Liver (tissue), 9 donors: Measurements from ENCODE around the gene LDLRAD1. TPM values are rescaled to one million over a fixed set of nuclear protein-coding genes. Genes with fewer than 3 reads are reported as not detected.

Experiments used
- DNase-seq: peaks from one replicate; pipeline ENCODE4 v3.0.0-alpha.2; 2017; ENCODE audit warnings: low spot score
- H3K27ac ChIP-seq, 2 donors: one replicate each; pipeline ENCODE4 v1.7.0; 2013; ENCODE audit warnings: inconsistent platforms in 2 of 2, low read length in 2 of 2, control low read depth in 1 of 2, low read depth in 1 of 2, mild to moderate bottlenecking in 1 of 2
- H3K27me3 ChIP-seq, 4 donors: one replicate each; pipeline versions ENCODE4 v1.6.1 to v1.7.0; 2013; ENCODE audit warnings: low read length in 3 of 4, inconsistent platforms in 1 of 4, mild to moderate bottlenecking in 1 of 4, moderate library complexity in 1 of 4; ENCODE audit not compliant: control insufficient read depth in 4 of 4, insufficient read depth in 4 of 4
- H3K36me3 ChIP-seq, 4 donors: one replicate each; pipeline versions ENCODE4 v1.6.1 to v1.7.0; 2013; ENCODE audit warnings: low read length in 3 of 4, mild to moderate bottlenecking in 3 of 4, low read depth in 1 of 4, moderate library complexity in 1 of 4; ENCODE audit not compliant: control insufficient read depth in 4 of 4, insufficient read depth in 3 of 4
- H3K4me1 ChIP-seq, 4 donors: one replicate each; pipeline versions ENCODE4 v1.6.1 to v1.7.0; 2013; ENCODE audit warnings: low read length in 3 of 4, mild to moderate bottlenecking in 3 of 4, moderate library complexity in 1 of 4; ENCODE audit not compliant: control insufficient read depth in 4 of 4, insufficient read depth in 4 of 4
- H3K4me3 ChIP-seq, 3 donors: one replicate each; pipeline versions ENCODE4 v1.6.1 to v1.7.0; 2013; ENCODE audit warnings: low read length in 3 of 3, control low read depth in 1 of 3, low read depth in 1 of 3, mild to moderate bottlenecking in 1 of 3
- H3K9ac ChIP-seq, 2 donors: one replicate each; pipeline ENCODE4 v1.7.0; 2013; ENCODE audit warnings: low read length in 2 of 2, mild to moderate bottlenecking in 2 of 2, moderate library complexity in 2 of 2, control low read depth in 1 of 2, low read depth in 1 of 2
- H3K9me3 ChIP-seq, 4 donors: one replicate each; pipeline versions ENCODE4 v1.6.1 to v1.7.0; 2013; ENCODE audit warnings: low read length in 3 of 4; ENCODE audit not compliant: control insufficient read depth in 4 of 4
- EGR1 ChIP-seq, 2 donors: IDR thresholded peaks; 2 replicates each; pipeline ENCODE4 v1.6.1; 2016 to 2018; ENCODE audit warnings: antibody characterized with exemption in 2 of 2, low read depth in 2 of 2
- FOXA1 ChIP-seq: IDR thresholded peaks from 2 replicates; pipeline ENCODE4 v1.6.1; 2016; ENCODE audit warnings: antibody characterized with exemption
- FOXA2 ChIP-seq: IDR thresholded peaks from 2 replicates; pipeline ENCODE4 v1.6.1; 2016; ENCODE audit warnings: antibody characterized with exemption
- GABPA ChIP-seq, 2 donors: IDR thresholded peaks in 1 of 2; conservative IDR thresholded peaks in 1 of 2; 2 replicates each; pipeline ENCODE4 v1.6.1; 2016; ENCODE audit warnings: antibody characterized with exemption in 2 of 2, mild to moderate bottlenecking in 1 of 2, moderate library complexity in 1 of 2
- HNF4A ChIP-seq, 2 donors: conservative IDR thresholded peaks; 2 replicates each; pipeline ENCODE4 v1.6.1; 2016; ENCODE audit warnings: antibody characterized with exemption in 2 of 2, mild to moderate bottlenecking in 2 of 2
- HNF4G ChIP-seq: IDR thresholded peaks from 2 replicates; pipeline ENCODE4 v1.6.1; 2016; ENCODE audit warnings: antibody characterized with exemption
- JUND ChIP-seq, 2 donors: IDR thresholded peaks; 2 replicates each; pipeline ENCODE4 v1.6.1; 2016; ENCODE audit warnings: antibody characterized with exemption in 2 of 2
- NR2F2 ChIP-seq: IDR thresholded peaks from 2 replicates; pipeline ENCODE4 v1.6.1; 2016; ENCODE audit warnings: antibody characterized with exemption
- RAD21 ChIP-seq, 2 donors: IDR thresholded peaks; 2 replicates each; pipeline ENCODE4 v1.6.1; 2016; ENCODE audit warnings: antibody characterized with exemption in 2 of 2, mild to moderate bottlenecking in 2 of 2
- RXRA ChIP-seq, 2 donors: IDR thresholded peaks; 2 replicates each; pipeline ENCODE4 v1.6.1; 2017 to 2018; ENCODE audit warnings: antibody characterized with exemption in 2 of 2, mild to moderate bottlenecking in 1 of 2
- SP1 ChIP-seq: IDR thresholded peaks from 2 replicates; pipeline ENCODE4 v1.6.1; 2018; ENCODE audit warnings: antibody characterized with exemption, mild to moderate bottlenecking
- TAF1 ChIP-seq: conservative IDR thresholded peaks from 2 replicates; pipeline ENCODE4 v1.6.1; 2016; ENCODE audit warnings: antibody characterized with exemption, mild to moderate bottlenecking
- YY1 ChIP-seq: IDR thresholded peaks from 2 replicates; pipeline ENCODE4 v1.6.1; 2016; ENCODE audit warnings: antibody characterized with exemption, mild to moderate bottlenecking
- WGBS: extraction: QIAGEN DNeasy Blood & Tissue Kit; methylation state at CpG from one replicate; pipeline ENCODE4 v1.1.7; 2013; 5-methylcytosine and 5-hydroxymethylcytosine counted together
- polyA plus RNA-seq, 2 donors: library from polyadenylated mRNA; stranded (reverse) in 1 of 2; unstranded in 1 of 2; fragments of 200-250 nt in 1 of 2; fragments of >200 nt in 1 of 2; fragmentation: Nextera tagmentation in 1 of 2; extraction: Ambion mirVana in 1 of 2; gene quantifications; one replicate each; pipeline versions ENCODE4 v1.2.1 to v1.2.3, GENCODE V29; 2013 to 2015
- total RNA-seq, 2 donors: library from RNA; depleted of rRNA; stranded (reverse); fragments of >200 nt; gene quantifications; one replicate each; pipeline ENCODE4 v1.2.3, GENCODE V29; 2014
- TF ChIP-seq, protein P1 (sequence below): fragments of 150-350 bp; IDR thresholded peaks from 2 replicates; pipeline ENCODE4 v1.5.1; 2017; ENCODE audit warnings: improper control_type of control experiment, low read depth, low read length; ENCODE audit not compliant: missing input control
- TF ChIP-seq, protein P2 (sequence below): IDR thresholded peaks from 2 replicates; pipeline ENCODE4 v1.6.1; 2016; ENCODE audit warnings: antibody characterized with exemption
- TF ChIP-seq, protein P3 (sequence below): IDR thresholded peaks from 2 replicates; pipeline ENCODE4 v1.6.1; 2016; ENCODE audit warnings: antibody characterized with exemption, mild to moderate bottlenecking
- TF ChIP-seq, protein P4 (sequence below): IDR thresholded peaks from 2 replicates; pipeline ENCODE4 v1.6.1; 2016; ENCODE audit warnings: antibody characterized with exemption
- TF ChIP-seq, protein P5 (sequence below): IDR thresholded peaks from 2 replicates; pipeline ENCODE4 v1.6.1; 2016; ENCODE audit warnings: antibody characterized with exemption
- donor health status: healthy.
- donor health status: healthy.
- donor health status: healthy.
- donor health status: healthy.
- donor health status: healthy.

Gene LDLRAD1
- total and polyA plus RNA-seq, 4 donors = not detected

DNA sequence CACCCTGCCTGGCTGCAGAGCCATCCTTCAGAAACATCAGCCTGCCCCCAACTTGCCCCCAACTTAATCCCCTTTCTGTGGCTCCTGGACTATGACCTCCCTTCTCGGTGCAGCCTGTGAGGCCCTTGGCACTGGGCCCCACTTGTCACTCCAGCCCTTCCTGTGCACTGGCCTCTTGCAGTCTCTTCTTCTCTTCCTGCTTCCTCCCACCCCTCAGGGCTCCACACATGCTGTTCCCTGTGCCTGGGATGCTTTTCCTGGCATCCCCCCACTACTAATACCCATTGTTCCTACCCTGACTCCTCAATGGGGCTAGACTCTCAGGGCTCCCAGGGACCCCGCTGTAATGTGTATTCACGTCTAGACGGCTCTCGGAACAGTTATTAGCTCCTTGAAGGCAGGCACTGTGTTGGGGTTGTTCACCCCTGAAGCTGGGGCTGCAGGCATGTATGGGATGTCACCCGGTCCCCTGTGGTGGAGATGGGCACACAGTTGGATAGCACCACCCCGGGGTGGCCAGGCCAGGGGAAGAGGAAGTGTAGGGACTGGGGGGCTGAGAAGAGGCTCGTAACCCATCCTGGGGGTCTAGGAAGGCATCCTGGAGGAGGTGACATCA, 4.5 kb downstream of the LDLRAD1 start (continued):
- TF ChIP-seq, protein P1, sequence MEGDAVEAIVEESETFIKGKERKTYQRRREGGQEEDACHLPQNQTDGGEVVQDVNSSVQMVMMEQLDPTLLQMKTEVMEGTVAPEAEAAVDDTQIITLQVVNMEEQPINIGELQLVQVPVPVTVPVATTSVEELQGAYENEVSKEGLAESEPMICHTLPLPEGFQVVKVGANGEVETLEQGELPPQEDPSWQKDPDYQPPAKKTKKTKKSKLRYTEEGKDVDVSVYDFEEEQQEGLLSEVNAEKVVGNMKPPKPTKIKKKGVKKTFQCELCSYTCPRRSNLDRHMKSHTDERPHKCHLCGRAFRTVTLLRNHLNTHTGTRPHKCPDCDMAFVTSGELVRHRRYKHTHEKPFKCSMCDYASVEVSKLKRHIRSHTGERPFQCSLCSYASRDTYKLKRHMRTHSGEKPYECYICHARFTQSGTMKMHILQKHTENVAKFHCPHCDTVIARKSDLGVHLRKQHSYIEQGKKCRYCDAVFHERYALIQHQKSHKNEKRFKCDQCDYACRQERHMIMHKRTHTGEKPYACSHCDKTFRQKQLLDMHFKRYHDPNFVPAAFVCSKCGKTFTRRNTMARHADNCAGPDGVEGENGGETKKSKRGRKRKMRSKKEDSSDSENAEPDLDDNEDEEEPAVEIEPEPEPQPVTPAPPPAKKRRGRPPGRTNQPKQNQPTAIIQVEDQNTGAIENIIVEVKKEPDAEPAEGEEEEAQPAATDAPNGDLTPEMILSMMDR = no peak
- TF ChIP-seq, protein P2, sequence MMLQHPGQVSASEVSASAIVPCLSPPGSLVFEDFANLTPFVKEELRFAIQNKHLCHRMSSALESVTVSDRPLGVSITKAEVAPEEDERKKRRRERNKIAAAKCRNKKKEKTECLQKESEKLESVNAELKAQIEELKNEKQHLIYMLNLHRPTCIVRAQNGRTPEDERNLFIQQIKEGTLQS = no peak
- TF ChIP-seq GABPA (IDR thresholded peaks at IDR 0.05 in 1 of 2, conservative IDR thresholded peaks at IDR 0.05 in 1 of 2) = no peak

DNA sequence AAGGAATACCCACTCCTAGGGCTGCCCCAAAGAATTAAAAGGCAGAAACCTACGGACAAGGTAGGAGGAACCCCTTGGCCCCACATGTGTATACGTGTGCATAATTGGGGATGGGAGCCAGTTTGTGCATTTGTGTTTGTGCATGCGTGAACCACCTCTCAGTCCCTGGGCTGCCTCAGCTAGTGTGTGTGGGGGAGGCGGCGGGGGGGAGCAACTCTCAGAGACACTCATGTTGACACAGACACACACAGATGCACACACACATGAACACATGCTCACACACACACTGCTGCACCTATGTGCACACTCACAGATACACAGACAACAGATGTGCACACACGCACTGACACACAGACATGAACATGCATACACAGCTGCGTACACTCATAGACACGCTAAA, 5.1 kb downstream of the LDLRAD1 start:
- no peak for TF ChIP-seq FOXA2
- no peak for TF ChIP-seq EGR1 (IDR thresholded peaks at IDR 0.05; ENCODE audit: low read depth in 2 of 2)
- TF ChIP-seq TAF1 = no peak
- TF ChIP-seq, protein P2 = no peak
- TF ChIP-seq, protein P1 = no peak
- no peak for TF ChIP-seq GABPA (IDR thresholded peaks at IDR 0.05 in 1 of 2, conservative IDR thresholded peaks at IDR 0.05 in 1 of 2)
- TF ChIP-seq HNF4G = no peak
- TF ChIP-seq YY1 = no peak
- no peak for TF ChIP-seq RXRA (IDR thresholded peaks at IDR 0.05)
- TF ChIP-seq NR2F2 = no peak
- TF ChIP-seq FOXA1 = no peak
- TF ChIP-seq, protein P3, sequence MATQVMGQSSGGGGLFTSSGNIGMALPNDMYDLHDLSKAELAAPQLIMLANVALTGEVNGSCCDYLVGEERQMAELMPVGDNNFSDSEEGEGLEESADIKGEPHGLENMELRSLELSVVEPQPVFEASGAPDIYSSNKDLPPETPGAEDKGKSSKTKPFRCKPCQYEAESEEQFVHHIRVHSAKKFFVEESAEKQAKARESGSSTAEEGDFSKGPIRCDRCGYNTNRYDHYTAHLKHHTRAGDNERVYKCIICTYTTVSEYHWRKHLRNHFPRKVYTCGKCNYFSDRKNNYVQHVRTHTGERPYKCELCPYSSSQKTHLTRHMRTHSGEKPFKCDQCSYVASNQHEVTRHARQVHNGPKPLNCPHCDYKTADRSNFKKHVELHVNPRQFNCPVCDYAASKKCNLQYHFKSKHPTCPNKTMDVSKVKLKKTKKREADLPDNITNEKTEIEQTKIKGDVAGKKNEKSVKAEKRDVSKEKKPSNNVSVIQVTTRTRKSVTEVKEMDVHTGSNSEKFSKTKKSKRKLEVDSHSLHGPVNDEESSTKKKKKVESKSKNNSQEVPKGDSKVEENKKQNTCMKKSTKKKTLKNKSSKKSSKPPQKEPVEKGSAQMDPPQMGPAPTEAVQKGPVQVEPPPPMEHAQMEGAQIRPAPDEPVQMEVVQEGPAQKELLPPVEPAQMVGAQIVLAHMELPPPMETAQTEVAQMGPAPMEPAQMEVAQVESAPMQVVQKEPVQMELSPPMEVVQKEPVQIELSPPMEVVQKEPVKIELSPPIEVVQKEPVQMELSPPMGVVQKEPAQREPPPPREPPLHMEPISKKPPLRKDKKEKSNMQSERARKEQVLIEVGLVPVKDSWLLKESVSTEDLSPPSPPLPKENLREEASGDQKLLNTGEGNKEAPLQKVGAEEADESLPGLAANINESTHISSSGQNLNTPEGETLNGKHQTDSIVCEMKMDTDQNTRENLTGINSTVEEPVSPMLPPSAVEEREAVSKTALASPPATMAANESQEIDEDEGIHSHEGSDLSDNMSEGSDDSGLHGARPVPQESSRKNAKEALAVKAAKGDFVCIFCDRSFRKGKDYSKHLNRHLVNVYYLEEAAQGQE = no peak
- TF ChIP-seq RAD21 (IDR thresholded peaks at IDR 0.05) = no peak
- no peak for TF ChIP-seq HNF4A (conservative IDR thresholded peaks at IDR 0.05)
- no peak for TF ChIP-seq JUND (IDR thresholded peaks at IDR 0.05)
- no peak for TF ChIP-seq SP1
- TF ChIP-seq, protein P4, sequence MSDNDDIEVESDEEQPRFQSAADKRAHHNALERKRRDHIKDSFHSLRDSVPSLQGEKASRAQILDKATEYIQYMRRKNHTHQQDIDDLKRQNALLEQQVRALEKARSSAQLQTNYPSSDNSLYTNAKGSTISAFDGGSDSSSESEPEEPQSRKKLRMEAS = no peak
- TF ChIP-seq, protein P5, sequence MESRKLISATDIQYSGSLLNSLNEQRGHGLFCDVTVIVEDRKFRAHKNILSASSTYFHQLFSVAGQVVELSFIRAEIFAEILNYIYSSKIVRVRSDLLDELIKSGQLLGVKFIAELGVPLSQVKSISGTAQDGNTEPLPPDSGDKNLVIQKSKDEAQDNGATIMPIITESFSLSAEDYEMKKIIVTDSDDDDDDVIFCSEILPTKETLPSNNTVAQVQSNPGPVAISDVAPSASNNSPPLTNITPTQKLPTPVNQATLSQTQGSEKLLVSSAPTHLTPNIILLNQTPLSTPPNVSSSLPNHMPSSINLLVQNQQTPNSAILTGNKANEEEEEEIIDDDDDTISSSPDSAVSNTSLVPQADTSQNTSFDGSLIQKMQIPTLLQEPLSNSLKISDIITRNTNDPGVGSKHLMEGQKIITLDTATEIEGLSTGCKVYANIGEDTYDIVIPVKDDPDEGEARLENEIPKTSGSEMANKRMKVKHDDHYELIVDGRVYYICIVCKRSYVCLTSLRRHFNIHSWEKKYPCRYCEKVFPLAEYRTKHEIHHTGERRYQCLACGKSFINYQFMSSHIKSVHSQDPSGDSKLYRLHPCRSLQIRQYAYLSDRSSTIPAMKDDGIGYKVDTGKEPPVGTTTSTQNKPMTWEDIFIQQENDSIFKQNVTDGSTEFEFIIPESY = no peak
- no peaks in the 10 kb centered on the region for H3K27me3 ChIP-seq
- 92% methylated on average over 8 of the region's 8 CpGs for WGBS
- no peak overlapping the region for H3K4me3 ChIP-seq
- no peak overlapping the region for H3K27ac ChIP-seq
- no peak for DNase-seq
- H3K9me3 ChIP-seq = no peaks in the 10 kb centered on the region
- H3K9ac ChIP-seq = no peak overlapping the region
- H3K36me3 ChIP-seq = no peaks in the 10 kb centered on the region
- peaks cover 0 to 5% (median 1%) of the 10 kb centered on the region in 4 donors for H3K4me1 ChIP-seq
